Activated T-helper 1 cell treated with Interleukin-2 at 50 U/mL for 16 hours (primary cell): ENCODE measurements around the gene PTPN7.
"Not testable (repeated sequence)": the region's sequence is repeated elsewhere in the genome, so short reads cannot be mapped to it uniquely, and the experiment has no call there.

Experiments
- DNase-seq: peaks from one replicate; pipeline ENCODE4 v3.0.0-alpha.2; 2020; ENCODE audit warnings: low read depth

The PTPN7 gene

GRCh38 chr1:202189918-202190715 lies 29.7 kb upstream of the PTPN7 start:
- no peak for DNase-seq

GRCh38 chr1:202189001-202189790 lies 28.8 kb upstream of the PTPN7 start:
- peak; percentile 64 for DNase-seq

DNA sequence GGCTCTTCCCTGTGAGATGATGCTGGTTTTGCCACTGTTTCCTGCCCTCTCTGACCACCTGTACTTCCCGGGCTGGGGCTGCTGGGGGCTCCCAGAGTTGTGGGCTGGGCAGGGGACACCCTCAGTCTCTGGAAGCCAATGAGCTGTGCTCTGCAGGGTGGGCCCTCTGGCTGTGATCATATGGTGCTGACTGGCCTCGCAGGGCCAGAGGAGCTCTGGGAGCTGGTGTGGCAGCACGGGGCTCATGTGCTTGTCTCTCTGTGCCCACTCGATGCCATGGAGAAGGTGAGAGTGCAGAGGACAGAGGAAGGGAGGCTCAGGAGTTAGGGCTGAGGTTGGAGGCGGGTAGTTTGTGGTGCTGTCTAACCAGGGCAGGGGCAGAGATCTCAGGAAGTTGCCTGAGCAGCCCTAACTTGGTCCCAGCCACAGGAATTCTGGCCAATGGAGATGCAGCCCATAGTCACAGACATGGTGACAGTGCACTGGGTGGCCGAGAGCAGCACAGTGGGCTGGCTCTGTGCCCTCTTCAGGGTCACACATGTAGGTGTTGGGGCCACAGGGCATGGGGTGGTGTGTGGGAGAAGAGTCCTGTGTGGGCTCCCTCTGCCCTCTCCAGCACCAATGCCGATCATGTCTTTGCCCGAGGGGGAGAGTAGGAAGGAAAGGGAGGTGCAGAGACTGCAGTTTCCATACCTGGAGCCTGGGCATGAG lies 27.4 kb upstream of the PTPN7 start:
- no peak for DNase-seq

DNA sequence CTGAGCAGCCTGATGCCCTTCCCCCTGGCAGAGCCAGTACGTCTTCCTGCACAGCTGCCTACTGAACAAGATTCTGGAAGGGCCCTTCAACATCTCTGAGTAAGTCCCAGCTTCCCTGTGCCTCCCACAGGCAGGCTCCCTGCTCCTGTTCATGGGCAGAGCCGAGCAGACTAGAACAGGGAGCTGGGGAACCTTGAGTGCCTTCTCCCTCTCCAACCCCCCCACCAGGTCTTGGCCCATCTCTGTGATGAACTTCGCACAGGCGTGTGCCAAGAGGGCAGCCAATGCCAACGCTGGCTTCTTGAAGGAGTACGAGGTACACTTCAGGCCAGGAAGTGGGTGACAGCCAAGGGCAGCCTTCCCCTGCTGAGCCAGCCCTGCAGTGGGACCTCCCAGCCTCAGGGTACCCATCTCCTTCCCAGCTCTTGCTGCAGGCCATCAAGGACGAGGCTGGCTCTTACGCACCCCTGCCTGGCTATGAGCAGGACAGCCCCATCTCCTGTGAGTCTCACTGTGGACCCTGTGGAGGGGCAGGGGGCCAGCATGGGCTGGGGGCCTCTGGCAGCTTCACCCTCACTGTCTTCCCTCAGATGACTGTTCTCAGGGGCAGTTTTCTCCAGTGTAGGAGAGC lies 26.8 kb upstream of the PTPN7 start:
- no peak for DNase-seq

GRCh38 chr1:202186327-202186726 lies 25.9 kb upstream of the PTPN7 start:
- DNase-seq, result no peak

DNA sequence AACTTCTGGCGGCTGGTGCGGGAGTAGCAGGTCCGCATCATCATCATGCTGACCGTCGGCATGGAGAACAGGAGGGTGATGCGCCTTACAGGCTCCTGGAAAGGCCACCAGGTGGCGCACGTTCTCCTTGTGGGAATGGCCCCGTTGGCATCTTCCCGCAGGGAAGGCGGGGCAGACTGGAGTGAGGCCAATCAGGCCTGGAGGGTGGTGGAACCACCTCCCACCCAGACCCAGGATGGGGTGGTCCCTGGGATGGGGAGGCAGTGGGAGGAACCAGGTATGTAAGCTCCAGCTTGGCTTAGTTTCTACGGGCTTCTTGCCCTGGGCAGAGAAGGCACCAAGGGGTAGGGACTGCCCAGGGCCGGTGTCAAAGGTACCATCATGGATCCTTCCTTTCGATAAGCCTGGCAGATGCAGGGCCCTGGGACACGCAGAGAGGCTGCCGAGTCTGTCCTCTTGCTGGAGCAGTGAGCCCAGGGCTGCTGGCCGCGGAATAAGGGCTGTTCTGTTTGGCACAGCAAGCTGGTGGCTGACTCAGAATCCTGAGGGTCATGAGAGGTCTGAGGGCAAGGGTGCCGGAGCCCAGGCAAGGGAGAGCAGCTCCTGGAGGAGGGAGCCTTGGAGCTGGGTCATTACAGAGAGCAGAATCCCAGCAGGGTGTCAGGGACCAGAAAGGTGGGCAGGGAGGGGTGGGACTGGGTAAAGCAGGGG lies 24.5 kb upstream of the PTPN7 start:
- peak; percentile 39 for DNase-seq

DNA sequence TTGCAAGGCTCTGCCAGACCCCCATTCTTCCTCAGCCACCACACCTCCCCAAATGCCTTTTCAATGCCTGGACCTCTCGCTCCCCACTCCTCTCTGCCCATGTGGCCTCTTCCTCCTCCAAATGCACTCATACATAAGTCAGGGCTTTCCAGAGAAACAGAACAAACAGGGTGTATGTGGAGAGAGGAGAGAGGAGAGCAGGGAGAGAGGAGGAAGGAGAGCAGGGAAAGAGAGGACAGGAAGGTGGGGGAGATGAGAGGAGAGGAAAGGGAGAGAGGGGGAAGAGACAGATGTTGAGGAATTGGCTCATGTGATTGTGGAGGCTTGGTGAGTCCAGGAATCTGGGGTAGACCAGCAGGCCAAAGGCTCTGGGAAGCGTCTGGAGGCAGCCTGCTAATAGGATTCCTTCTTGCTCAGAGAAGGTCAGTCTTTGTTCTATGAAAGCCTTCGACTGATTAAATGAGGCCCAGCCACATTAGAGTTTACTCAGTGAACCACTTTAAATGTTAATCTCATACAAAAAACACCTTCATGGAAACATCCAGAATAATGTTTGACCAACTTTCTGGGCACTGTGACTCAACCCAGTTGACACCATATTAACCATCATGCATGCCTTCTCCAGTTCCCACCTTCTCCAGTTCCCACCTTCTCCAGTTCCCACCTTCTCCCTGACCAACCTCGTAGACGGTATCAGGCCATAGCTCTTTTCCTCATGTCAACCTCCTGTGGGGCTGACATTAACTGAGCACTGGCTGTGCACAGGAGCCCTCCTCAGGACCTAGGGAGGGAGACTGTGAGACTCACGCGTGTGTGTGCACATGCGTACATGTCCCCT lies 21.9 kb upstream of the PTPN7 start:
- DNase-seq, result no peak

DNA sequence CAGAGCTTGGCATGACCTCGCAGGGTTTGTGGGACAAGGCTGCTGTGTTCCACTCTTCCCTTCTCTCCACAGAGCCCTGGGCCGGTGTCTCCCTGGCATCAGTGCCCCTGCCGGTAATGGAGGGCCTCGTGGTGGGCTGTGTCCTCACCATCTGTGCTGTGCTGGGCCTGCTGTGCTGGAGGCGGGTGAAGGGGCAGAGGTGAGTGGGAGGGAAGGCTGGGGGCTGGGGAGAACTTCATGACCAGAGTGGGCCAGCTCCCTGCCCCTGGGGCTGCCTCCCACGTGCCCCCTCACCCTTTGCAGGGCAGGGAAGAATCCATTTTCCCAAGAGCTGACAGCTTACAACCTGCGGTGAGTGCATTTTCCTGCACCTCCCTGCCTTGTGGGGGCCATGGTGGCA lies 21.2 kb upstream of the PTPN7 start:
- DNase-seq, result no peak

GRCh38 chr1:202180751-202181139 lies 20.3 kb upstream of the PTPN7 start:
- DNase-seq, result not testable (repeated sequence)

DNA sequence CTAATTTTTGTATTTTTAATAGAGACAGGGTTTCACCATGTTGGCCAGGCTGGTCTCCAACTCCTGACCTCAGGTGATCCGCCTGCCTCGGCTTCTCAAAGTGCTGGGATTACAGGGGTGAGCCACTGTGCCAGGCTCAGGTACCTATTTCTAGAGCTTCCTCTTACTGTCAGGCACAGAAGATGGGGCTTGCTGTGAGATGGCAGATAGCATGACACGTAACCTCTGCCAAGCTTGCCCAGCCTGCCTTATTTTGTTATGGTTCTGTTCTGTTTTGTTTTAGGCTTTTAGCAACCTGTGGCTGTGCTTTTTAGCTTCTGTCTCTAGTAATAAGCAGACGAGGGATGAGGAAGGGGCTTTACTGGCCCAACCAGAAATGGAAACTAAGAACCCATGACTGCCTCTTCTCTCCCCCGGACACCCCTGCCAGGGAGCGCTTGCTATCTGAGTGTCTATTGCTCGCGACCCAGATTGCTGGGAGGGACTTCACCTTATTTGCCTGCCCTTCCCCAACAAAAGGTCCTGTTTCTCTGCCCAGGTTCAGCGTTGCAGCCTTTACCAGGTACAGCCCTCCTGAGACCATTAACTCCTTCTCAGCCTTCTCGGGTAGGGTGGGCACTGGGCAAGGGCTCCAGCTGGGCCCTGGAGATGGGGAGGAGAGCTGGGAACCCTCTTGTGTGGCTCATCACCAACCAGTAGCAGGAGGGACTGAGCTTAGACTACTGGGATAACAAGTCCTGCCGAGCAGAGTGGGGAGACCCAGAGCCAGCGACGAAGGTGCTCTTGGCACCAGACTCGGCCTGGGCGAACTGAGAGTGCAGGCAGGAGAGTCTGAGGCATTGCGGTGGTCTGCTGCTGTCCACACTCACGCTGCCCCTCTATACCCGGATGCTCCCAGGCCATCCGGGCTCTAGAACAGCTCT lies 19.7 kb upstream of the PTPN7 start:
- no peak for DNase-seq

DNA sequence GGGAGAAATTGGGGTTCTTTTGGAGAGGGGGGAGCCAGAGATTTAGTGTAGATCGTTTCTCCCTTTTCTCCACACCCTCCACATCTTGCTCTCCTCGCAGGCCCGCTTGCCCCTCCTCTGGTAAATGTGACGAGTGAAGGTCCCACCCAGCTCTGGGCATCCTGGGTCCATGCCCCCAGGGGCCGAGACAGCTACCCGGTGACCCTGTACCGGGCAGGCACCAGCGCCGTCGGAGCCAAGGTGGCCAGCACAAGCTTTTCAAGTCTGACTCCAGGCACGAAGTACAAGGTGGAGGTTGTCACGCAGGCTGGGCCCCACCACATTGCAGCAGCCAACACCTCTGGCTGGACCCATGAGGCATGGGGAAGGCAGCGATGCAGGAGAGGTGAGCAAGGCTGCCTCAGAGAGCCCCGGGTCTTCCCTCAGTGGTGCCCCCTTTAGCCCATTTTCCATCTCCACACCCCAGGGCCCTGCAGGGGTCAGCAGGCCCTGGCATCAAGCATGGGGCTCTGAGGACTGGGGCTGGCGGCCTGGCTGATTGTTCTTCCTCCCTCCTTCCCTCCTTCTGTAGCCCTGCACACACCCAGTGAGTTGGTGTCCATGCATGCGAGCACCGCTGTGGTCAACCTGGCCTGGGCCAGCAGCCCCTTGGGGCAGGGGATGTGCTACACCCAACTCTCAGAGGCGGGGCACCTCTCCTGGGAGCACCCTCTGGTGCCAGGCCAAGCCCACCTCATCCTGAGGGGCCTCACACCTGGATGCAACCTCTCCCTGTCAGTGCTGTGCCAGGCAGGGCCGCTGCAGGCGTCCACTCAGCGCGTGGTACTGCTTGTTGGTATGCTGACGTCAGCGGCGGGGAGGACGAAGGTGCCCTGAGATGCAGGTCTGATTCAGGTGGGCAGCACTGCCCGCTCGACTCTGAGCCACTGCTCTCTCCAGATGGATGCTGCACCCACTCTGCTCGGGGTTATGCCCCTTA lies 16.8 kb upstream of the PTPN7 start:
- DNase-seq, result no peak

- no peak for DNase-seq
These were observed 13.6 kb upstream of the PTPN7 start for GRCh38 chr1:202173993-202174392.

GRCh38 chr1:202172015-202172355 lies 11.6 kb upstream of the PTPN7 start:
- DNase-seq, result no peak

DNA sequence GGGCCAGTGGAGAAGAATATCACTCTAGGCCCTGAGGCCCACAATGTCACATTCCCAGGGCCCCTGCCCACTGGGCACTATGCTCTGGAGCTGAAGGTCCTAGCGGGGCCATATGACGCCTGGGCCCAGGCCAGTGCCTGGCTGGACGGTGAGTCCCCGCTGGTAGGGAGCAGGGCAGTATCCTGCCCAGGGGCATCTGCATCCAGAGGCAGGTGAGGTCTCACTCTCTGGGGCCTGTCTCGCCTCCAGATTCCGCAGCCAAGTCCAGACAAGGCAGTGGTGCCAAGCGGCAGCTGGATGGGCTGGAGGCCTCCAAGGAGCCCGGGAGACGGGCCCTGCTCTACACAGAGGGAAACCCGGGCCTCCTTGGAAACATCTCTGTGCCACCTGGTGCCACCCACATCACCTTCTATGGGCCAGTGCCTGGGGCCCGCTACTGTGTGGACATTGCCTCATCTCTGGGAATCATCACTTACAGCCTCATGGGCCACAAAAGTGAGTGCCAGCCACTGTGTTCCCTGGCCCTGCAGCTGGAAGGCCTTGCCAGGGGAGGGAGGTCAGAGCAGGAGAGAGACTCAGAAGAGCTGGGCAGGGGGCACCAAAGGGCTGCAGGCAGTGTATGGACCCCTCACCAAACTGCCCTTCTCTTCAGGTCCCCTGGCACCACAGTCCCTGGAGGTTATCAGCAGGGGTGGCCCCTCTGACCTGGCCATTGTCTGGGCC lies 11.1 kb upstream of the PTPN7 start:
- DNase-seq, result no peak

GRCh38 chr1:202170726-202171125 lies 10.3 kb upstream of the PTPN7 start:
- DNase-seq, result no peak

DNA sequence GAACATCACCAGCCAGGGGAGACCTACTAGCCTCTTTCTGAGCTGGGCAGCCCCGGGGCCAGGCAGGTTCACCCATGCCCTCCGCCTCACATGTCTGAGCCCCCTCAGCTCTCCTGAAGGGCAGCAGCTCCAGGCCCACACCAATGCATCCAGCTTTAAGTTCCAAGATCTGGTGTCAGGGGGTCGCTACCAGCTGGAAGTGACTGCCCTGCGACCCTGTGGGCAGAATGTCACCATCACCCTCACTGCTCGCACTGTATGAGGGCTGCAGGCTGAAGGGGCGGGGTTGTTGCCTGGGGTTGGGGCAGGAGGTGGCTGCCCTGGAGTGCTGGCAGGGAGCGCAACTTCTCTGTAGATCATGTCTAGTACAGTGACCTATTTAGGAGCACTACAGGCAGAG lies 8.5 kb upstream of the PTPN7 start:
- DNase-seq, result no peak

DNA sequence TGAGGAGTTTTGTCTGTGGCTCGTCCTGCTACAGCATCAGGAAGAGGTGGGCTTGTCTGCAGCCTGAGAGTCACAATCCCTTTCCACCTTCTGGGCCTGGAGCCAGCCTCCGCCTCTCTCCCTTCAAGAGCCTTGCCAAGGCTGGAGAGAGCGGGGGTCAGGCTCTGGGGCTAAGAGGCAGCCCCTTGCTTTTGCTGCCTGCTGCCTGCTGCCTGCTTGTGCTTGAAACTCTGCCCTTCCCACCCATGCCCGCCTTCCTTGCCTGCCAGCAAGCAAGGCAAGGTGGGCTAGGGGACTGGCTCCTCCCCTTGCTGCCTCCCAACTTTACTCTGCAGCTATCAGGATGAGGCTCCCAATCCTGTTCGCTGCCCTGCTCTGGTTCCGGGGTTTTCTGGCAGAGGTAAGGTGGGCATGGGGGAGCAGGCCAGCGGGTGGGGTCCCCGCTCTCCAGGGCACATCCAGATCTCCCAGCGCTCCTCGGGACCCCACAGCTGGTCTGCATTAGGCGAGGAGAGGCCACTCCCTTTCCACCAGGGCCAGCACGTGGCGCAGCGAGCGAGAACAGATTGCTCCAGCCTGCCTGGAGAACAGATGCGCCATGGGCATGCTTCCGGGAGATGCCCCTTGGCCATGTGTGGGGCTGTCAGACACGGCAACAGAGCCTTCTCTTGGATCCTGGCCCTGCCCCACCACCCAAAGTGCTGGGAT lies 7.5 kb upstream of the PTPN7 start:
- DNase-seq, result no peak
